ENCODE results near the gene ZFHX3.

GRCh38 chr16:72836181-72836580 lies 211.7 kb downstream of the ZFHX3 start:
- TF ChIP-seq CTCF (conservative IDR thresholded peaks at IDR 0.05) (no peak), ZFX (IDR thresholded peaks at IDR 0.05) (no peak)

Data from C4-2B (cell line).